Brain microvascular endothelial cell (primary cell): ENCODE measurements around the gene FBXW11.
"Not testable (repeated sequence)": the region's sequence is repeated elsewhere in the genome, so short reads cannot be mapped to it uniquely, and the experiment has no call there.

Source experiments
- DNase-seq: peaks from one replicate; pipeline ENCODE4 v3.0.0-alpha.2; 2020
- H3K27ac ChIP-seq: fragments of 250-450 bp; sonication (Bioruptor Pico); 2 replicates; pipeline ENCODE4 v1.5.1; 2020; ENCODE audit warnings: mild to moderate bottlenecking, moderate library complexity
- H3K27me3 ChIP-seq: fragments of 250-450 bp; sonication (Bioruptor Pico); replicated peaks from 2 replicates; pipeline ENCODE4 v1.5.1; 2020; ENCODE audit warnings: mild to moderate bottlenecking
- H3K36me3 ChIP-seq: fragments of 250-450 bp; sonication (Bioruptor Pico); replicated peaks from 2 replicates; pipeline ENCODE4 v1.5.1; 2020; ENCODE audit warnings: mild to moderate bottlenecking
- H3K4me3 ChIP-seq: 2 replicates; pipeline ENCODE4 v1.5.1; 2011; ENCODE audit warnings: low read depth, mild to moderate bottlenecking, control low read depth, low read length, moderate library complexity
- CTCF ChIP-seq: IDR thresholded peaks from 2 replicates; pipeline ENCODE4 v1.5.1; 2011; ENCODE audit warnings: low read depth, mild to moderate bottlenecking, moderate library complexity, low read length, control low read depth, inconsistent platforms; ENCODE audit errors: missing control alignments
- in situ Hi-C: cut with HindIII; loops from 2 replicates; pipeline ENCODE4 v1.10.0; 2017; ENCODE audit warnings: low sequenced_read_pairs, low pct_ligation_motif_present

FBXW11 gene

GRCh38 chr5:171979606-171980005 lies 26.8 kb downstream of the FBXW11 start:
- Histone ChIP-seq H3K27ac (no peak overlapping the region), H3K36me3 (no peaks in the 10 kb centered on the region), H3K4me3 (no peak overlapping the region), H3K27me3 (no peaks in the 10 kb centered on the region)
- DNase-seq, result no peak
- TF ChIP-seq CTCF, result no peak
- in situ Hi-C loops, result no loop called here

- TF ChIP-seq CTCF, result no peak
- H3K27ac ChIP-seq, result no peak overlapping the region
- H3K36me3 ChIP-seq, result no peaks in the 10 kb centered on the region
- DNase-seq, result no peak
- H3K4me3 ChIP-seq, result no peak overlapping the region
- no peaks in the 10 kb centered on the region for H3K27me3 ChIP-seq
- in situ Hi-C loops, result no loop called here
Measured at GRCh38 chr5:171978519-171978918, 27.9 kb downstream of the FBXW11 start.

- Histone ChIP-seq H3K27me3 (no peaks in the 10 kb centered on the region), H3K27ac (no peak overlapping the region), H3K36me3 (no peaks in the 10 kb centered on the region), H3K4me3 (no peak overlapping the region)
- in situ Hi-C loops, result no loop called here
- no peak for DNase-seq
- TF ChIP-seq CTCF, result no peak
Measured at GRCh38 chr5:171978016-171978415, 28.4 kb downstream of the FBXW11 start.

GRCh38 chr5:171977244-171977950 lies 29.0 kb downstream of the FBXW11 start:
- H3K27me3 ChIP-seq, H3K4me3 ChIP-seq, H3K36me3 ChIP-seq, H3K27ac ChIP-seq, in situ Hi-C loops, DNase-seq: not testable (repeated sequence)

- no peak for DNase-seq
- H3K36me3 ChIP-seq, result no peaks in the 10 kb centered on the region
- no peak for TF ChIP-seq CTCF
- H3K27me3 ChIP-seq, result no peaks in the 10 kb centered on the region
- H3K4me3 ChIP-seq, result no peak overlapping the region
- in situ Hi-C loops, result no loop called here
- H3K27ac ChIP-seq, result peak overlapping the region; percentile 44
Measured at GRCh38 chr5:171975877-171976667, 30.4 kb downstream of the FBXW11 start.

GRCh38 chr5:171975262-171975876 lies 31.1 kb downstream of the FBXW11 start:
- peak overlapping the region; percentile 44 for H3K27ac ChIP-seq
- in situ Hi-C loops, result no loop called here
- H3K4me3 ChIP-seq, result no peak overlapping the region
- H3K27me3 ChIP-seq, result no peaks in the 10 kb centered on the region
- H3K36me3 ChIP-seq, result no peaks in the 10 kb centered on the region
- TF ChIP-seq CTCF, result no peak
- DNase-seq, result peak; percentile 47
